Fibroblast of villous mesenchyme (primary cell): ENCODE data around the gene DCLRE1C. TPM values are rescaled to one million over a fixed set of nuclear protein-coding genes. Genes with fewer than 3 reads are reported as not detected.

ENCODE experiments used
- DNase-seq: peaks from one replicate; pipeline ENCODE4 v3.0.0-alpha.2; 2010; ENCODE audit warnings: low read depth
- H3K4me3 ChIP-seq: 2 replicates; pipeline ENCODE4 v1.5.1; 2011; ENCODE audit warnings: low read depth, mild to moderate bottlenecking, low read length
- CTCF ChIP-seq: IDR thresholded peaks from 2 replicates; pipeline ENCODE4 v1.5.1; 2012; ENCODE audit warnings: low read depth, mild to moderate bottlenecking, low read length; ENCODE audit not compliant: insufficient read depth
- total RNA-seq: library from RNA; depleted of rRNA; stranded (reverse); fragments of >200 nt; gene quantifications from 2 replicates; pipeline ENCODE4 v1.2.3, GENCODE V29; 2012

Gene DCLRE1C
- total RNA-seq, 1 donor: 9.5 TPM

- no peak overlapping the region for H3K4me3 ChIP-seq
- TF ChIP-seq CTCF: no peak
- DNase-seq: no peak
Observed at GRCh38 chr10:14860791-14861190, 93.1 kb downstream of the DCLRE1C start.

- DNase-seq: peak; percentile 3
- TF ChIP-seq CTCF: no peak
- no peak overlapping the region for H3K4me3 ChIP-seq
Observed at GRCh38 chr10:14859775-14860174, 94.1 kb downstream of the DCLRE1C start.

GRCh38 chr10:14859043-14859442 lies 94.9 kb downstream of the DCLRE1C start:
- no peak overlapping the region for H3K4me3 ChIP-seq
- no peak for TF ChIP-seq CTCF
- no peak for DNase-seq

GRCh38 chr10:14858338-14858960 lies 95.4 kb downstream of the DCLRE1C start:
- DNase-seq: no peak
- no peak for TF ChIP-seq CTCF
- no peak overlapping the region for H3K4me3 ChIP-seq

GRCh38 chr10:14855453-14855852 lies 98.4 kb downstream of the DCLRE1C start:
- H3K4me3 ChIP-seq: no peak overlapping the region
- TF ChIP-seq CTCF: no peak
- no peak for DNase-seq

- H3K4me3 ChIP-seq: no peak overlapping the region
- peak; percentile 31 for DNase-seq
- no peak for TF ChIP-seq CTCF
Observed at GRCh38 chr10:14852236-14852635, 101.7 kb downstream of the DCLRE1C start.

Other genes with a start within 250 kb of the DCLRE1C start
- gene FAM107B, start 179.2 kb downstream of the DCLRE1C start, total RNA-seq: 17.7 and 19.0 TPM in 2 replicates
- 0.43 and 1.3 TPM in 2 replicates for gene CDNF, start 116.1 kb downstream of the DCLRE1C start, total RNA-seq
- 12.2 and 15.5 TPM in 2 replicates for gene HSPA14, start 115.8 kb downstream of the DCLRE1C start, total RNA-seq
- gene MSANTD7, start 115.8 kb downstream of the DCLRE1C start, total RNA-seq: 17.1 and 23.3 TPM in 2 replicates
- 11.3 and 27.2 TPM in 2 replicates for gene SUV39H2, start 75.2 kb downstream of the DCLRE1C start, total RNA-seq
- gene MEIG1, start 5.3 kb upstream of the DCLRE1C start, total RNA-seq: 0.32 TPM in 1 of 2 replicates, not detected in the other
- not detected in 2 replicates for gene OLAH, start 89.8 kb upstream of the DCLRE1C start, total RNA-seq
- 0.97 and 1.3 TPM in 2 replicates for gene ACBD7, start 134.7 kb upstream of the DCLRE1C start, total RNA-seq
- 13.8 and 14.2 TPM in 2 replicates for gene RPP38, start 143.3 kb upstream of the DCLRE1C start, total RNA-seq
- 63.5 and 84.2 TPM in 2 replicates for gene NMT2, start 214.6 kb upstream of the DCLRE1C start, total RNA-seq